Measurements from ENCODE around the gene PPIA.
A peak's percentile ranks its signal among the peaks of the same experiment; 100 is the strongest.
"Not testable (repeated sequence)": the region's sequence is repeated elsewhere in the genome, so short reads cannot be mapped to it uniquely, and the experiment has no call there.

PPIA gene

GRCh38 chr7:44764665-44765578 is 31.6 kb upstream of the PPIA start:
- no peak for DNase-seq

GRCh38 chr7:44765579-44766415 is 30.7 kb upstream of the PPIA start:
- no peak for DNase-seq

- DNase-seq: no peak
Measured at GRCh38 chr7:44766416-44766801, 30.1 kb upstream of the PPIA start.

- DNase-seq: peak in 1 of 2 experiments; percentile 50
Measured at GRCh38 chr7:44767134-44767911, 29.2 kb upstream of the PPIA start.

GRCh38 chr7:44767912-44768627 is 28.4 kb upstream of the PPIA start:
- peak; percentile 85 to 95 for DNase-seq

- peak in 1 of 2 experiments; percentile 73 for DNase-seq
Measured at GRCh38 chr7:44768628-44769371, 27.7 kb upstream of the PPIA start.

GRCh38 chr7:44769376-44769775 is 27.1 kb upstream of the PPIA start:
- DNase-seq: peak in 1 of 2 experiments; percentile 73

- DNase-seq: no peak
Measured at GRCh38 chr7:44769776-44770294, 26.6 kb upstream of the PPIA start.

- DNase-seq: no peak
Measured at GRCh38 chr7:44771358-44771757, 25.1 kb upstream of the PPIA start.

GRCh38 chr7:44772440-44772839 is 24.0 kb upstream of the PPIA start:
- no peak for DNase-seq

- DNase-seq: peak in 1 of 2 experiments; percentile 11
Measured at GRCh38 chr7:44772867-44773266, 23.6 kb upstream of the PPIA start.

GRCh38 chr7:44774486-44774885 is 22.0 kb upstream of the PPIA start:
- not testable (repeated sequence) for DNase-seq

- DNase-seq: no peak
Measured at GRCh38 chr7:44775383-44776107, 20.9 kb upstream of the PPIA start.

- no peak for DNase-seq
Measured at GRCh38 chr7:44776211-44776610, 20.3 kb upstream of the PPIA start.

GRCh38 chr7:44782460-44782859 is 14.0 kb upstream of the PPIA start:
- DNase-seq: no peak

GRCh38 chr7:44783407-44783806 is 13.1 kb upstream of the PPIA start:
- no peak for DNase-seq

- no peak for DNase-seq
Measured at GRCh38 chr7:44784364-44784763, 12.1 kb upstream of the PPIA start.

- not testable (repeated sequence) for DNase-seq
Measured at GRCh38 chr7:44785218-44785617, 11.3 kb upstream of the PPIA start.

- DNase-seq: no peak
Measured at GRCh38 chr7:44787041-44787440, 9.4 kb upstream of the PPIA start.

GRCh38 chr7:44787762-44788161 is 8.7 kb upstream of the PPIA start:
- DNase-seq: no peak

GRCh38 chr7:44789990-44790389 is 6.5 kb upstream of the PPIA start:
- DNase-seq: no peak
